Fibroblast of lung (primary cell): ENCODE measurements around the gene TNRC18.

Experiments
- EZH2 ChIP-seq: IDR thresholded peaks from 2 replicates; pipeline ENCODE4 v1.5.1; 2012; ENCODE audit warnings: low read length, control low read depth, mild to moderate bottlenecking; ENCODE audit errors: missing control alignments
- TF ChIP-seq, protein P1 (sequence below), 2 donors: IDR thresholded peaks in 1 of 2; conservative IDR thresholded peaks in 1 of 2; 1 replicate in 1 of 2; 2 replicates in 1 of 2; pipeline ENCODE4 v1.5.1; 2011 to 2012; ENCODE audit warnings: low read length in 2 of 2, control low read depth in 1 of 2, inconsistent platforms in 1 of 2, low read depth in 1 of 2, mild to moderate bottlenecking in 1 of 2

DNA sequence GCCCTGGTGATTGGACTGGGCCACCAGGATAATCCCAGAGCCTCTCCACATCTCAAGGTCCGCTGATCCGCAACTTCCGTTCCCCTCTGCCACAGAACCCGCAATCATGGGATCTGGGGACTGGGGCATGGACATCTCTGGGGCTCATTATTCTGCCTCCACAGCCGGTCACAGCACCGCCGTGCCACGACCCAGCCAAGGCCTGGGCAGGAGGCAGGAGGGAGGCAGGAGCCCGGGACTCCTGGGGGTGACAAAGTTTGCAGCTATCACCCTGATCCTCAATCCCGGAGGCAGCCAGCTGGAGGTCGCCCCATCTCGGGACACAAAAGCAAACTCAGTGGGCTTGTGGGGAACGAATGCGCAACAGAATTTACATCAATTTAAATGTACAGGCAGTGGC, 42.9 kb upstream of the TNRC18 start:
- TF ChIP-seq, protein P1, sequence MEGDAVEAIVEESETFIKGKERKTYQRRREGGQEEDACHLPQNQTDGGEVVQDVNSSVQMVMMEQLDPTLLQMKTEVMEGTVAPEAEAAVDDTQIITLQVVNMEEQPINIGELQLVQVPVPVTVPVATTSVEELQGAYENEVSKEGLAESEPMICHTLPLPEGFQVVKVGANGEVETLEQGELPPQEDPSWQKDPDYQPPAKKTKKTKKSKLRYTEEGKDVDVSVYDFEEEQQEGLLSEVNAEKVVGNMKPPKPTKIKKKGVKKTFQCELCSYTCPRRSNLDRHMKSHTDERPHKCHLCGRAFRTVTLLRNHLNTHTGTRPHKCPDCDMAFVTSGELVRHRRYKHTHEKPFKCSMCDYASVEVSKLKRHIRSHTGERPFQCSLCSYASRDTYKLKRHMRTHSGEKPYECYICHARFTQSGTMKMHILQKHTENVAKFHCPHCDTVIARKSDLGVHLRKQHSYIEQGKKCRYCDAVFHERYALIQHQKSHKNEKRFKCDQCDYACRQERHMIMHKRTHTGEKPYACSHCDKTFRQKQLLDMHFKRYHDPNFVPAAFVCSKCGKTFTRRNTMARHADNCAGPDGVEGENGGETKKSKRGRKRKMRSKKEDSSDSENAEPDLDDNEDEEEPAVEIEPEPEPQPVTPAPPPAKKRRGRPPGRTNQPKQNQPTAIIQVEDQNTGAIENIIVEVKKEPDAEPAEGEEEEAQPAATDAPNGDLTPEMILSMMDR (conservative IDR thresholded peaks at IDR 0.05 in 1 of 2, IDR thresholded peaks at IDR 0.05 in 1 of 2; ENCODE audit: low read depth in 1 of 2, low read length in 2 of 2), result no peak
- TF ChIP-seq EZH2, result no peak
